ENCODE results near the gene UAP1L1.

The UAP1L1 gene

GRCh38 chr9:137097761-137098462 lies 20.6 kb downstream of the UAP1L1 start:
- no peak for TF ChIP-seq CTCF (IDR thresholded peaks at IDR 0.05; ENCODE audit: low read depth, low read length)
- Histone ChIP-seq H3K4me1 (no peaks in the 10 kb centered on the region), H3K27me3 (no peaks in the 10 kb centered on the region), H3K9me3 (no peaks in the 10 kb centered on the region), H3K4me3 (ENCODE audit: low read depth, low read length) (no peak overlapping the region), H3K36me3 (peaks cover 29% of the 10 kb centered on the region)
- no peak for DNase-seq

- TF ChIP-seq CTCF (IDR thresholded peaks at IDR 0.05; ENCODE audit: low read depth, low read length): no peak
- H3K4me1 ChIP-seq: no peaks in the 10 kb centered on the region
- DNase-seq: no peak
- no peaks in the 10 kb centered on the region for H3K27me3 ChIP-seq
- no peaks in the 10 kb centered on the region for H3K9me3 ChIP-seq
- H3K4me3 ChIP-seq (ENCODE audit: low read depth, low read length): no peak overlapping the region
- H3K36me3 ChIP-seq: peaks cover 35% of the 10 kb centered on the region
These were observed 21.9 kb downstream of the UAP1L1 start for GRCh38 chr9:137099231-137099630.

- peaks cover 56% of the 10 kb centered on the region for H3K36me3 ChIP-seq
- H3K4me3 ChIP-seq (ENCODE audit: low read depth, low read length): no peak overlapping the region
- no peaks in the 10 kb centered on the region for H3K9me3 ChIP-seq
- DNase-seq: no peak
- H3K27me3 ChIP-seq: no peaks in the 10 kb centered on the region
- no peaks in the 10 kb centered on the region for H3K4me1 ChIP-seq
- TF ChIP-seq CTCF (IDR thresholded peaks at IDR 0.05; ENCODE audit: low read depth, low read length): no peak
These were observed 26.1 kb downstream of the UAP1L1 start for GRCh38 chr9:137103206-137103999.

- H3K9me3 ChIP-seq: no peaks in the 10 kb centered on the region
- no peak overlapping the region for H3K4me3 ChIP-seq (ENCODE audit: low read depth, low read length)
- no peak for DNase-seq
- TF ChIP-seq CTCF (IDR thresholded peaks at IDR 0.05; ENCODE audit: low read depth, low read length): no peak
- H3K27me3 ChIP-seq: no peaks in the 10 kb centered on the region
- H3K4me1 ChIP-seq: no peaks in the 10 kb centered on the region
- peaks cover 67% of the 10 kb centered on the region for H3K36me3 ChIP-seq
These were observed 28.7 kb downstream of the UAP1L1 start for GRCh38 chr9:137105814-137106661.

GRCh38 chr9:137106662-137107250 lies 29.4 kb downstream of the UAP1L1 start:
- Histone ChIP-seq H3K4me1 (no peaks in the 10 kb centered on the region), H3K36me3 (peaks cover 63% of the 10 kb centered on the region), H3K9me3 (no peaks in the 10 kb centered on the region), H3K4me3 (ENCODE audit: low read depth, low read length) (no peak overlapping the region), H3K27me3 (no peaks in the 10 kb centered on the region)
- DNase-seq: no peak
- TF ChIP-seq CTCF (IDR thresholded peaks at IDR 0.05; ENCODE audit: low read depth, low read length): no peak

Measured in BE2C (cell line).